Ascending aorta (tissue), 2 donors: ENCODE data around the gene ANKH. TPM values are rescaled to one million over a fixed set of nuclear protein-coding genes. Genes with fewer than 3 reads are reported as not detected.

Experiments used
- DNase-seq, 2 donors: peaks; one replicate each; pipeline ENCODE4 v3.0.0-alpha.2; 2019; ENCODE audit warnings: low spot score in 2 of 2
- H3K27ac ChIP-seq, 2 donors: fragments of 200-600 bp; sonication (generic); one replicate each; pipeline ENCODE4 v1.5.1; 2016 to 2017; ENCODE audit warnings: mild to moderate bottlenecking in 1 of 2
- H3K27me3 ChIP-seq: fragments of 200-600 bp; sonication (generic); one replicate; pipeline ENCODE4 v1.5.1; 2017
- H3K36me3 ChIP-seq, 2 donors: fragments of 200-600 bp; sonication (generic); one replicate each; pipeline ENCODE4 v1.5.1; 2016
- H3K4me1 ChIP-seq, 2 donors: fragments of 200-600 bp; sonication (generic); one replicate each; pipeline ENCODE4 v1.5.1; 2016 to 2017; ENCODE audit warnings: mild to moderate bottlenecking in 1 of 2
- H3K4me3 ChIP-seq, 2 donors: fragments of 200-600 bp; sonication (generic); one replicate each; pipeline ENCODE4 v1.5.1; 2016 to 2017; ENCODE audit warnings: mild to moderate bottlenecking in 1 of 2
- H3K9me3 ChIP-seq, 2 donors: fragments of 200-600 bp; sonication (generic); one replicate each; pipeline ENCODE4 v1.5.1; 2016
- intact Hi-C: fragments of 100-400 bp; cut with DNase I; formaldehyde crosslinking; loops from one replicate; pipeline ENCODE4 v1.15.1; 2023
- total RNA-seq: library from RNA; depleted of rRNA; stranded (reverse); fragments of >200 nt; gene quantifications from one replicate; pipeline ENCODE4 v1.1.0, GENCODE V29; 2016
- TF ChIP-seq, protein P1 (sequence below), 3 experiments: fragments of 200-600 bp in 2 of 3; fragments of 450-650 bp in 1 of 3; sonication (generic) in 2 of 3; IDR thresholded peaks; one replicate each; pipeline ENCODE4 v1.5.1; 2016 to 2019; ENCODE audit warnings: antibody characterized with exemption in 3 of 3, mild to moderate bottlenecking in 1 of 3, moderate library complexity in 1 of 3

The ANKH gene
- total RNA-seq, 1 donor from 2014 or later = 388 TPM

DNA sequence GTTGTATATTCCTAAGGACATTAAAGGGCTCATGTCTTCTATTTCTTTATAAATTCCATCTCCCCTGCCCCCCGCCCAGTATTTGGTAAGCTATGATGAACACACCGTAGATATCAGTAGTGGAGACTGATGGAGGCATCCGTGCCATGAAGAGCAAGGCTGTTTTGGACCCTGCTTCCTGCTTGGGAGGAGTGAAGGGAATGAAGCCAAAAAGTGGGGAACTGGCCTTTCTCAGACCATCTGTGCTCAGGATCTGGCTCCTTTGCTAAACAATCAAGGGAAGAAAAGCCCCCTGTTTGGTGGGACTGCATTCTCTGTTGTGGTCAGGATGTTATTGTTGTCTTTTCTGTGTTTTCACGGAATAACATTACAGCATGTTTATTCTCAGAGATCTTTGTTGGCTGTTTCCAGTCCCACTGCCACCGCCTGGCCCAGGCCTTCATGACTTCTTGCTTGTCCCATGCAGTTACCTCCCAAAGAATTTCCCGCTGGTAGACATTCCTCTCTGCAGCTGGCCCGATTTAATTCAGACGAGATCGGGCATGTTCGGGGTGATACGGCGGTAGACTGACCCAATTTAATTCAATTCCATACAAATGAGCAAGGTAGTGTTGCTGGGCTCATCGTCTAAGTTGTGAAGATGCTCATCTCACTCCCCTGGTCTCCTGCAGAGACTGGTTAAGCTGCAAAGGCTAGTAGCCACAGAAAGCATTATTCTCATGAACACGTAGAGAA lies 31.4 kb upstream of the ANKH start:
- intact Hi-C loops = no loop called here
- TF ChIP-seq, protein P1, sequence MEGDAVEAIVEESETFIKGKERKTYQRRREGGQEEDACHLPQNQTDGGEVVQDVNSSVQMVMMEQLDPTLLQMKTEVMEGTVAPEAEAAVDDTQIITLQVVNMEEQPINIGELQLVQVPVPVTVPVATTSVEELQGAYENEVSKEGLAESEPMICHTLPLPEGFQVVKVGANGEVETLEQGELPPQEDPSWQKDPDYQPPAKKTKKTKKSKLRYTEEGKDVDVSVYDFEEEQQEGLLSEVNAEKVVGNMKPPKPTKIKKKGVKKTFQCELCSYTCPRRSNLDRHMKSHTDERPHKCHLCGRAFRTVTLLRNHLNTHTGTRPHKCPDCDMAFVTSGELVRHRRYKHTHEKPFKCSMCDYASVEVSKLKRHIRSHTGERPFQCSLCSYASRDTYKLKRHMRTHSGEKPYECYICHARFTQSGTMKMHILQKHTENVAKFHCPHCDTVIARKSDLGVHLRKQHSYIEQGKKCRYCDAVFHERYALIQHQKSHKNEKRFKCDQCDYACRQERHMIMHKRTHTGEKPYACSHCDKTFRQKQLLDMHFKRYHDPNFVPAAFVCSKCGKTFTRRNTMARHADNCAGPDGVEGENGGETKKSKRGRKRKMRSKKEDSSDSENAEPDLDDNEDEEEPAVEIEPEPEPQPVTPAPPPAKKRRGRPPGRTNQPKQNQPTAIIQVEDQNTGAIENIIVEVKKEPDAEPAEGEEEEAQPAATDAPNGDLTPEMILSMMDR (IDR thresholded peaks at IDR 0.05) = no peak
- Histone ChIP-seq H3K36me3 (no peaks in the 10 kb centered on the region), H3K27me3 (no peaks in the 10 kb centered on the region), H3K27ac (no peak overlapping the region), H3K4me3 (no peak overlapping the region), H3K9me3 (no peaks in the 10 kb centered on the region), H3K4me1 (peaks cover 0 to 2% of the 10 kb centered on the region in 2 donors)
- DNase-seq = no peak

DNA sequence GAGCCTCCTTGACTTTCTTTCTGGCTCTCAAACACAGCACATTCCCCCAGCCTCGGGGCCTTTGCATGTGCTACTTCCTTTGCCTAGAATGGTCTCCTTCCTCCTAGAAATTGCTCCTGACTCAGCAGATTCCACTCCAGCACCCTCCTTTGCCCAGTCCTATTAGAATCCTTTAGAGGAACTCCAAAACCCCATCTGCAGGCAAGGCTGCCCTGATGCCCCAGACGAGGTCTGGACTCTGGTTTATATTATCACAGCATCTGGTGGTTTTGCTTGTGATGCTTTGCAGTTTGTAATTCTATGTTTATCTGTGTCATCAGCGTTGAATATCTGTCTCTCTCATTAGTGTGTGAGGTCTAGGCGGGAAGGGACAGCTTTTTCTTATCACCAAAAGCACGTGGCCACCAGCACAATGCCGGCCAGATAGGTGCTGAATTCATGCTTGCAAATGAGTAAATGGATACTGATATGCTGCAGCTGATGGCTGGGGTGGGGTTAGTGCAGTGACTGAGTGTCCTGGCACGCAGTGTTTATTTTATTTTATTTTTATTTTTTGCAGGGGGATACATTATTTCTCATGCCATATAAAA lies 30.0 kb upstream of the ANKH start:
- TF ChIP-seq, protein P1 (IDR thresholded peaks at IDR 0.05) = no peak
- peak overlapping the region; percentile 10 to 37 for H3K27ac ChIP-seq
- no peak overlapping the region for H3K4me3 ChIP-seq
- no peaks in the 10 kb centered on the region for H3K27me3 ChIP-seq
- no peaks in the 10 kb centered on the region for H3K9me3 ChIP-seq
- no peaks in the 10 kb centered on the region for H3K36me3 ChIP-seq
- no peak for DNase-seq
- H3K4me1 ChIP-seq = peaks cover 0 to 2% of the 10 kb centered on the region in 2 donors
- intact Hi-C loops = no loop called here

DNA sequence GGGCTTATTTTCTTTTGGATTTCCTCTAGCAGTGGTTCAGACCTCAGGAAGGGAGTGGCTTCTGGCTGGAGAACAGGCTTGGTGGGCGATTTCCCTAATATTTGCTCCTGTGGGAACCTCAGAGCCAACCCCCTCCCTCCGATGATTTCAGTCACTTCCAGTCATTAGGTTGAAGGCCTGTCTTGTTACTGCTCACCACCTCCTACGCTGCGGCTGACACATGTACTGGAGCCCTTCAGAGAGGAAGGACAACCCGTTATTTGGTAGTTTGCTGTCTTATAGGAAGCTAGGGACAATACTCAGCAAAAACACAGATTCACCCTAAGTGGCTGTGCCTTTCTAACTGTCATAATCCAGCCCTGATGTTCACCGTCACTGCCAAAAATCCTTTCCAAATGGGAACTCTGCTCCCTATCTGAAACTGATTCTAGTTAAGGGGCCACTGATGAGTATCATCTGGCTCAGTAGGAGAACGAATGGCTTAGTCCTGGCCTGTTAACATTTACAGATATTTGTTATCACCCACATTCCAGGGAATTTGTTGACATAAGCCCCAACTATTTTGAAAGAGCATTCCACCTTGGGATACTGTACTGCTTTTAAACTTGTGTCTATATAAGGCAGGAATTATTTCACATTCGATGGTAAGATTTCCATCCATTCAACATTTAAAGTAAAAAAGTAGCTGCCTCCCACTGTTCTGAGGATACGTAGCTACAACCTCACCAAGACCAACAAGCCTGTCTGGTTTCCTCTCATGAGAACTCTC lies 29.3 kb upstream of the ANKH start:
- Histone ChIP-seq H3K27me3 (no peaks in the 10 kb centered on the region), H3K9me3 (no peaks in the 10 kb centered on the region), H3K36me3 (no peaks in the 10 kb centered on the region), H3K27ac (peak overlapping the region; percentile 10 to 37), H3K4me1 (peaks cover 0 to 2% of the 10 kb centered on the region in 2 donors), H3K4me3 (no peak overlapping the region)
- no peak for DNase-seq
- intact Hi-C loops = no loop called here
- TF ChIP-seq, protein P1 (IDR thresholded peaks at IDR 0.05) = no peak

DNA sequence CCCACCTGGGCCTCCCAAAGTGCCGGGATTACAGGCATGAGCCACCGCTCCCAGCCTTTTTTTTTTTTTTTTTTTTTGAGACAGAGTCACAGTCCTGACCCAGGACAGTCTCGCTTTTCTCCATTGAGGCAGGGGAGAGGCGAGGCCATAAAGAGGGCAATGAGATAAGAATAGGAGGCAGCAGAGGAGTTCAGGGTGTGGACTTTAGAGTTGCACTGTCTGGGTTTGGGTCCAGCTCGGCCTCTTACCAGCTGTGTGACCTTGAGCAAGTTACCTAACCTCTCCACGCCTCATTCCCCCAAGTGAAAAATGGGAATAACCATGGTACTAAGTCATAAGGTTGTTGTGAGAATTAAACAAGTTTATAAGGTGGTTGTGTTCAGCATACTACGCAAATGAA lies 24.6 kb upstream of the ANKH start:
- Histone ChIP-seq H3K9me3 (no peaks in the 10 kb centered on the region), H3K4me3 (no peak overlapping the region), H3K27me3 (no peaks in the 10 kb centered on the region), H3K4me1 (peaks cover 0 to 2% of the 10 kb centered on the region in 2 donors), H3K36me3 (no peaks in the 10 kb centered on the region), H3K27ac (no peak overlapping the region)
- intact Hi-C loops = no loop called here
- no peak for DNase-seq
- TF ChIP-seq, protein P1 (IDR thresholded peaks at IDR 0.05) = no peak

DNA sequence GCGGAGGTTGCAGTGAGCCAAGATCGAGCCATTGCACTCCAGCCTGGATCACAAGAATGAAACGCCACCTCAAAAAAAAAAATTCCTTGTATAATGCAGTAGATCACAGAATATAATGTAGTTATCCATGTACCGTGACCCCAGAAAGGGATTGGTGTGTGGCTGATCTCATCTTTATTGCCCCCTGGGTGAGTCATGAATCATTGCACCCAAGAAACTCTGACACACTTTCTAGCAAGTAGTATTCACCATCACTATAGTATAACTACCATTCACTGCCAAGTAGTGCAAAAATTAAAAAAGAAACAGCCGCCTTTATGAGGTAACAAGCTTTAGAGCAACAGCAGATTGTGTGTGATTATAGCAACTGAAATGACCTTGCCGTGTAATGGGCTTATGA lies 23.7 kb upstream of the ANKH start:
- H3K4me1 ChIP-seq = no peaks in the 10 kb centered on the region
- no peak overlapping the region for H3K4me3 ChIP-seq
- H3K27me3 ChIP-seq = no peaks in the 10 kb centered on the region
- DNase-seq = no peak
- H3K36me3 ChIP-seq = no peaks in the 10 kb centered on the region
- no peak overlapping the region for H3K27ac ChIP-seq
- TF ChIP-seq, protein P1 (IDR thresholded peaks at IDR 0.05) = no peak
- intact Hi-C loops = no loop called here
- H3K9me3 ChIP-seq = no peaks in the 10 kb centered on the region
